Liver (tissue), 9 donors: Measurements from ENCODE around the gene CELF4. TPM values are rescaled to one million over a fixed set of nuclear protein-coding genes. Genes with fewer than 3 reads are reported as not detected.

ENCODE experiments used
- DNase-seq: peaks from one replicate; pipeline ENCODE4 v3.0.0-alpha.2; 2017; ENCODE audit warnings: low spot score
- H3K27ac ChIP-seq, 2 donors: one replicate each; pipeline ENCODE4 v1.7.0; 2013; ENCODE audit warnings: inconsistent platforms in 2 of 2, low read length in 2 of 2, control low read depth in 1 of 2, low read depth in 1 of 2, mild to moderate bottlenecking in 1 of 2
- H3K27me3 ChIP-seq, 4 donors: one replicate each; pipeline versions ENCODE4 v1.6.1 to v1.7.0; 2013; ENCODE audit warnings: low read length in 3 of 4, inconsistent platforms in 1 of 4, mild to moderate bottlenecking in 1 of 4, moderate library complexity in 1 of 4; ENCODE audit not compliant: control insufficient read depth in 4 of 4, insufficient read depth in 4 of 4
- H3K36me3 ChIP-seq, 4 donors: one replicate each; pipeline versions ENCODE4 v1.6.1 to v1.7.0; 2013; ENCODE audit warnings: low read length in 3 of 4, mild to moderate bottlenecking in 3 of 4, low read depth in 1 of 4, moderate library complexity in 1 of 4; ENCODE audit not compliant: control insufficient read depth in 4 of 4, insufficient read depth in 3 of 4
- H3K4me1 ChIP-seq, 4 donors: one replicate each; pipeline versions ENCODE4 v1.6.1 to v1.7.0; 2013; ENCODE audit warnings: low read length in 3 of 4, mild to moderate bottlenecking in 3 of 4, moderate library complexity in 1 of 4; ENCODE audit not compliant: control insufficient read depth in 4 of 4, insufficient read depth in 4 of 4
- H3K4me3 ChIP-seq, 3 donors: one replicate each; pipeline versions ENCODE4 v1.6.1 to v1.7.0; 2013; ENCODE audit warnings: low read length in 3 of 3, control low read depth in 1 of 3, low read depth in 1 of 3, mild to moderate bottlenecking in 1 of 3
- H3K9ac ChIP-seq, 2 donors: one replicate each; pipeline ENCODE4 v1.7.0; 2013; ENCODE audit warnings: low read length in 2 of 2, mild to moderate bottlenecking in 2 of 2, moderate library complexity in 2 of 2, control low read depth in 1 of 2, low read depth in 1 of 2
- H3K9me3 ChIP-seq, 4 donors: one replicate each; pipeline versions ENCODE4 v1.6.1 to v1.7.0; 2013; ENCODE audit warnings: low read length in 3 of 4; ENCODE audit not compliant: control insufficient read depth in 4 of 4
- CTCF ChIP-seq: fragments of 150-350 bp; IDR thresholded peaks from 2 replicates; pipeline ENCODE4 v1.5.1; 2017; ENCODE audit warnings: improper control_type of control experiment, low read depth, low read length; ENCODE audit not compliant: missing input control
- EGR1 ChIP-seq, 2 donors: IDR thresholded peaks; 2 replicates each; pipeline ENCODE4 v1.6.1; 2016 to 2018; ENCODE audit warnings: antibody characterized with exemption in 2 of 2, low read depth in 2 of 2
- FOXA1 ChIP-seq: IDR thresholded peaks from 2 replicates; pipeline ENCODE4 v1.6.1; 2016; ENCODE audit warnings: antibody characterized with exemption
- FOXA2 ChIP-seq: IDR thresholded peaks from 2 replicates; pipeline ENCODE4 v1.6.1; 2016; ENCODE audit warnings: antibody characterized with exemption
- GABPA ChIP-seq, 2 donors: IDR thresholded peaks in 1 of 2; conservative IDR thresholded peaks in 1 of 2; 2 replicates each; pipeline ENCODE4 v1.6.1; 2016; ENCODE audit warnings: antibody characterized with exemption in 2 of 2, mild to moderate bottlenecking in 1 of 2, moderate library complexity in 1 of 2
- HNF4A ChIP-seq, 2 donors: conservative IDR thresholded peaks; 2 replicates each; pipeline ENCODE4 v1.6.1; 2016; ENCODE audit warnings: antibody characterized with exemption in 2 of 2, mild to moderate bottlenecking in 2 of 2
- HNF4G ChIP-seq: IDR thresholded peaks from 2 replicates; pipeline ENCODE4 v1.6.1; 2016; ENCODE audit warnings: antibody characterized with exemption
- JUND ChIP-seq, 2 donors: IDR thresholded peaks; 2 replicates each; pipeline ENCODE4 v1.6.1; 2016; ENCODE audit warnings: antibody characterized with exemption in 2 of 2
- NR2F2 ChIP-seq: IDR thresholded peaks from 2 replicates; pipeline ENCODE4 v1.6.1; 2016; ENCODE audit warnings: antibody characterized with exemption
- RAD21 ChIP-seq, 2 donors: IDR thresholded peaks; 2 replicates each; pipeline ENCODE4 v1.6.1; 2016; ENCODE audit warnings: antibody characterized with exemption in 2 of 2, mild to moderate bottlenecking in 2 of 2
- RXRA ChIP-seq, 2 donors: IDR thresholded peaks; 2 replicates each; pipeline ENCODE4 v1.6.1; 2017 to 2018; ENCODE audit warnings: antibody characterized with exemption in 2 of 2, mild to moderate bottlenecking in 1 of 2
- SP1 ChIP-seq: IDR thresholded peaks from 2 replicates; pipeline ENCODE4 v1.6.1; 2018; ENCODE audit warnings: antibody characterized with exemption, mild to moderate bottlenecking
- TAF1 ChIP-seq: conservative IDR thresholded peaks from 2 replicates; pipeline ENCODE4 v1.6.1; 2016; ENCODE audit warnings: antibody characterized with exemption, mild to moderate bottlenecking
- YY1 ChIP-seq: IDR thresholded peaks from 2 replicates; pipeline ENCODE4 v1.6.1; 2016; ENCODE audit warnings: antibody characterized with exemption, mild to moderate bottlenecking
- ZBTB33 ChIP-seq: IDR thresholded peaks from 2 replicates; pipeline ENCODE4 v1.6.1; 2016; ENCODE audit warnings: antibody characterized with exemption
- WGBS: extraction: QIAGEN DNeasy Blood & Tissue Kit; methylation state at CpG from one replicate; pipeline ENCODE4 v1.1.7; 2013; 5-methylcytosine and 5-hydroxymethylcytosine counted together
- polyA plus RNA-seq, 2 donors: library from polyadenylated mRNA; stranded (reverse) in 1 of 2; unstranded in 1 of 2; fragments of 200-250 nt in 1 of 2; fragments of >200 nt in 1 of 2; fragmentation: Nextera tagmentation in 1 of 2; extraction: Ambion mirVana in 1 of 2; gene quantifications; one replicate each; pipeline versions ENCODE4 v1.2.1 to v1.2.3, GENCODE V29; 2013 to 2015
- total RNA-seq, 2 donors: library from RNA; depleted of rRNA; stranded (reverse); fragments of >200 nt; gene quantifications; one replicate each; pipeline ENCODE4 v1.2.3, GENCODE V29; 2014
- TF ChIP-seq, protein P1 (sequence below): IDR thresholded peaks from 2 replicates; pipeline ENCODE4 v1.6.1; 2016; ENCODE audit warnings: antibody characterized with exemption, mild to moderate bottlenecking
- TF ChIP-seq, protein P2 (sequence below): IDR thresholded peaks from 2 replicates; pipeline ENCODE4 v1.6.1; 2016; ENCODE audit warnings: antibody characterized with exemption
- TF ChIP-seq, protein P3 (sequence below): IDR thresholded peaks from 2 replicates; pipeline ENCODE4 v1.6.1; 2016; ENCODE audit warnings: antibody characterized with exemption
- donor health status: healthy.
- donor health status: healthy.
- donor health status: healthy.
- donor health status: healthy.
- donor health status: healthy.

Gene CELF4
- total and polyA plus RNA-seq, 4 donors, result 0.08 to 0.28 (median 0.21) TPM; not detected in 1

DNA sequence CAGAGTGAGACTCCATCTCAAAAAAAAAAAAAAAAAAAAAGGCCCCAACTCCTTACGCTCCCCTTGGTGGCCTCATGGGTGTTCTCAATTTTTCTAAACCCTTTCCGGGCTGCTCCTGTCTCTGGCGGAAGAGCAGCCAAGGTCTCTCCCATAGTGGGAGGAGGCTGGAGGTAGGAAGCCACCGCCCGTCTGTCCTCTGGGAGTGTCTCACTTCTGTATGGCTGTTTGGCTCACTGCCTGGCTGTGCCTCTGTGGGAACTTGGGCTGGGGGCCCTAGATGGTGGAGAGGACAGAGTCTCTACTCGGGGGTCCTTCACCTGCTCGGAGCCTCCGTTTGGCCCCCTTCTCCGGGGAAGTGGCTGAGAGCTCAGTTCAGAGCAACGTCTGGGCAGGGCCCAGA lies 245.3 kb downstream of the CELF4 start:
- no peaks in the 10 kb centered on the region for H3K36me3 ChIP-seq
- H3K4me1 ChIP-seq, result no peaks in the 10 kb centered on the region
- TF ChIP-seq RAD21 (IDR thresholded peaks at IDR 0.05), result no peak
- TF ChIP-seq HNF4G, result no peak
- WGBS, result 85% methylated on average over 10 of the region's 10 CpGs
- H3K4me3 ChIP-seq, result no peak overlapping the region
- no peak overlapping the region for H3K9ac ChIP-seq
- H3K27me3 ChIP-seq, result no peaks in the 10 kb centered on the region
- H3K9me3 ChIP-seq, result no peaks in the 10 kb centered on the region
- no peak overlapping the region for H3K27ac ChIP-seq
- DNase-seq, result no peak

- H3K27ac ChIP-seq, result no peak overlapping the region
- 88% methylated on average over 16 of the region's 16 CpGs for WGBS
- H3K36me3 ChIP-seq, result no peaks in the 10 kb centered on the region
- H3K4me1 ChIP-seq, result no peaks in the 10 kb centered on the region
- H3K4me3 ChIP-seq, result no peak overlapping the region
- no peaks in the 10 kb centered on the region for H3K9me3 ChIP-seq
- TF ChIP-seq RAD21 (IDR thresholded peaks at IDR 0.05) (no peak), EGR1 (IDR thresholded peaks at IDR 0.05; ENCODE audit: low read depth in 2 of 2) (no peak), TAF1 (no peak), GABPA (IDR thresholded peaks at IDR 0.05 in 1 of 2, conservative IDR thresholded peaks at IDR 0.05 in 1 of 2) (no peak), FOXA2 (no peak), SP1 (no peak), CTCF (no peak), NR2F2 (no peak), RXRA (IDR thresholded peaks at IDR 0.05) (no peak), YY1 (no peak), HNF4A (conservative IDR thresholded peaks at IDR 0.05) (no peak), ZBTB33 (no peak), FOXA1 (no peak), HNF4G (no peak), JUND (IDR thresholded peaks at IDR 0.05) (no peak)
- TF ChIP-seq, protein P1, sequence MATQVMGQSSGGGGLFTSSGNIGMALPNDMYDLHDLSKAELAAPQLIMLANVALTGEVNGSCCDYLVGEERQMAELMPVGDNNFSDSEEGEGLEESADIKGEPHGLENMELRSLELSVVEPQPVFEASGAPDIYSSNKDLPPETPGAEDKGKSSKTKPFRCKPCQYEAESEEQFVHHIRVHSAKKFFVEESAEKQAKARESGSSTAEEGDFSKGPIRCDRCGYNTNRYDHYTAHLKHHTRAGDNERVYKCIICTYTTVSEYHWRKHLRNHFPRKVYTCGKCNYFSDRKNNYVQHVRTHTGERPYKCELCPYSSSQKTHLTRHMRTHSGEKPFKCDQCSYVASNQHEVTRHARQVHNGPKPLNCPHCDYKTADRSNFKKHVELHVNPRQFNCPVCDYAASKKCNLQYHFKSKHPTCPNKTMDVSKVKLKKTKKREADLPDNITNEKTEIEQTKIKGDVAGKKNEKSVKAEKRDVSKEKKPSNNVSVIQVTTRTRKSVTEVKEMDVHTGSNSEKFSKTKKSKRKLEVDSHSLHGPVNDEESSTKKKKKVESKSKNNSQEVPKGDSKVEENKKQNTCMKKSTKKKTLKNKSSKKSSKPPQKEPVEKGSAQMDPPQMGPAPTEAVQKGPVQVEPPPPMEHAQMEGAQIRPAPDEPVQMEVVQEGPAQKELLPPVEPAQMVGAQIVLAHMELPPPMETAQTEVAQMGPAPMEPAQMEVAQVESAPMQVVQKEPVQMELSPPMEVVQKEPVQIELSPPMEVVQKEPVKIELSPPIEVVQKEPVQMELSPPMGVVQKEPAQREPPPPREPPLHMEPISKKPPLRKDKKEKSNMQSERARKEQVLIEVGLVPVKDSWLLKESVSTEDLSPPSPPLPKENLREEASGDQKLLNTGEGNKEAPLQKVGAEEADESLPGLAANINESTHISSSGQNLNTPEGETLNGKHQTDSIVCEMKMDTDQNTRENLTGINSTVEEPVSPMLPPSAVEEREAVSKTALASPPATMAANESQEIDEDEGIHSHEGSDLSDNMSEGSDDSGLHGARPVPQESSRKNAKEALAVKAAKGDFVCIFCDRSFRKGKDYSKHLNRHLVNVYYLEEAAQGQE, result no peak
- TF ChIP-seq, protein P2, sequence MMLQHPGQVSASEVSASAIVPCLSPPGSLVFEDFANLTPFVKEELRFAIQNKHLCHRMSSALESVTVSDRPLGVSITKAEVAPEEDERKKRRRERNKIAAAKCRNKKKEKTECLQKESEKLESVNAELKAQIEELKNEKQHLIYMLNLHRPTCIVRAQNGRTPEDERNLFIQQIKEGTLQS, result no peak
- TF ChIP-seq, protein P3, sequence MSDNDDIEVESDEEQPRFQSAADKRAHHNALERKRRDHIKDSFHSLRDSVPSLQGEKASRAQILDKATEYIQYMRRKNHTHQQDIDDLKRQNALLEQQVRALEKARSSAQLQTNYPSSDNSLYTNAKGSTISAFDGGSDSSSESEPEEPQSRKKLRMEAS, result no peak
- no peak for DNase-seq
- no peaks in the 10 kb centered on the region for H3K27me3 ChIP-seq
- no peak overlapping the region for H3K9ac ChIP-seq
These were observed 246.9 kb downstream of the CELF4 start for GRCh38 chr18:37318360-37319355.
